ENCODE measurements around the gene HBA2.
"Not testable (repeated sequence)": the region's sequence is repeated elsewhere in the genome, so short reads cannot be mapped to it uniquely, and the experiment has no call there.

DNA sequence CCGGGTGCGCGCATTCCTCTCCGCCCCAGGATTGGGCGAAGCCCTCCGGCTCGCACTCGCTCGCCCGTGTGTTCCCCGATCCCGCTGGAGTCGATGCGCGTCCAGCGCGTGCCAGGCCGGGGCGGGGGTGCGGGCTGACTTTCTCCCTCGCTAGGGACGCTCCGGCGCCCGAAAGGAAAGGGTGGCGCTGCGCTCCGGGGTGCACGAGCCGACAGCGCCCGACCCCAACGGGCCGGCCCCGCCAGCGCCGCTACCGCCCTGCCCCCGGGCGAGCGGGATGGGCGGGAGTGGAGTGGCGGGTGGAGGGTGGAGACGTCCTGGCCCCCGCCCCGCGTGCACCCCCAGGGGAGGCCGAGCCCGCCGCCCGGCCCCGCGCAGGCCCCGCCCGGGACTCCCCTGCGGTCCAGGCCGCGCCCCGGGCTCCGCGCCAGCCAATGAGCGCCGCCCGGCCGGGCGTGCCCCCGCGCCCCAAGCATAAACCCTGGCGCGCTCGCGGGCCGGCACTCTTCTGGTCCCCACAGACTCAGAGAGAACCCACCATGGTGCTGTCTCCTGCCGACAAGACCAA, at the start of gene HBA2:
- TF ChIP-seq, protein P1, sequence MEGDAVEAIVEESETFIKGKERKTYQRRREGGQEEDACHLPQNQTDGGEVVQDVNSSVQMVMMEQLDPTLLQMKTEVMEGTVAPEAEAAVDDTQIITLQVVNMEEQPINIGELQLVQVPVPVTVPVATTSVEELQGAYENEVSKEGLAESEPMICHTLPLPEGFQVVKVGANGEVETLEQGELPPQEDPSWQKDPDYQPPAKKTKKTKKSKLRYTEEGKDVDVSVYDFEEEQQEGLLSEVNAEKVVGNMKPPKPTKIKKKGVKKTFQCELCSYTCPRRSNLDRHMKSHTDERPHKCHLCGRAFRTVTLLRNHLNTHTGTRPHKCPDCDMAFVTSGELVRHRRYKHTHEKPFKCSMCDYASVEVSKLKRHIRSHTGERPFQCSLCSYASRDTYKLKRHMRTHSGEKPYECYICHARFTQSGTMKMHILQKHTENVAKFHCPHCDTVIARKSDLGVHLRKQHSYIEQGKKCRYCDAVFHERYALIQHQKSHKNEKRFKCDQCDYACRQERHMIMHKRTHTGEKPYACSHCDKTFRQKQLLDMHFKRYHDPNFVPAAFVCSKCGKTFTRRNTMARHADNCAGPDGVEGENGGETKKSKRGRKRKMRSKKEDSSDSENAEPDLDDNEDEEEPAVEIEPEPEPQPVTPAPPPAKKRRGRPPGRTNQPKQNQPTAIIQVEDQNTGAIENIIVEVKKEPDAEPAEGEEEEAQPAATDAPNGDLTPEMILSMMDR (IDR thresholded peaks at IDR 0.05; ENCODE audit: low read depth, low read length), result not testable (repeated sequence)
- not testable (repeated sequence) for TF ChIP-seq POLR2A (IDR thresholded peaks at IDR 0.05; ENCODE audit: extremely low read depth, insufficient read length)

All from NB4 (cell line).